ENCODE results near the gene AQP1. TPM values are rescaled to one million over a fixed set of nuclear protein-coding genes. Genes with fewer than 3 reads are reported as not detected.

The AQP1 gene
- total RNA-seq, 1 experiment from 2014 or later = 0.15 TPM

DNA sequence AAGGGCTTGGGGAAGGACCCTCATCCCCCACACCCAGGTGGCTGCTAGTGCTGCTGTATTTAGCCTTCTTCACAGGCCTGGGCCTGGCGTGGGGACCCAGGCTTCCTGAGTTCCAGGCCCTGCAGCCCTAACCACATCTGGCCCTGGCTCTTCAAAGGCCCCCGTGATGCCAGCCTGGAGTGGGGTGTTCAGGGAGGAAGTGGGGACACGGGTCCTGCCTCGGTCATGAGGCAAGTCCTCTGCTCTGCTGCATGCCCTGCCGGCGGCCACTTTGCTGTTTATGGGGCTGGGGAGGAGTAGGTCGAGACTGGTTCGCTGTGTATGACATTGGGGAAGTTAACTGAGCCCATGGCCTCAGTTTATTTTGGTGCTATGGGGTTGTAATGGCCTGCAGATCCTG, 8.5 kb upstream of the AQP1 start:
- H3K4me1 Mint-ChIP-seq = peaks cover 0 to 7% of the 10 kb centered on the region in 2 experiments; a peak in 2 of 4 replicates
- Histone ChIP-seq H2BK15ac (ENCODE audit: low read depth, low read length) (no peak overlapping the region), H2BK120ac (ENCODE audit: low read depth, low read length, poor library complexity, severe bottlenecking) (no peak overlapping the region), H3K4me1 (ENCODE audit: insufficient read depth, low read length) (no peaks in the 10 kb centered on the region), H3K18ac (ENCODE audit: insufficient read length, low read depth, low read length) (no peak overlapping the region), H3T11ph (ENCODE audit: low read length) (no peak overlapping the region), H2BK5ac (ENCODE audit: insufficient read length, low read length) (no peak overlapping the region), H3K23me2 (ENCODE audit: insufficient read length, low read depth, low read length, poor library complexity, severe bottlenecking) (no peaks in the 10 kb centered on the region), H3K79me2 (ENCODE audit: insufficient read depth, low read length) (no peaks in the 10 kb centered on the region), H4K8ac (replicated peaks; ENCODE audit: insufficient read length, low read depth, low read length) (no peak overlapping the region), H3K27me3 (ENCODE audit: insufficient read depth, low read length) (no peaks in the 10 kb centered on the region), H3K4me2 (ENCODE audit: insufficient read depth, insufficient read length, low read length) (no peak overlapping the region), H4K91ac (ENCODE audit: insufficient read length, low read depth, low read length) (no peak overlapping the region), H2BK12ac (ENCODE audit: insufficient read length, low read depth, low read length) (no peak overlapping the region), H3K4ac (ENCODE audit: low read depth, low read length) (no peak overlapping the region), H4K20me1 (ENCODE audit: control insufficient read depth, insufficient read depth, insufficient read length) (no peaks in the 10 kb centered on the region), H4K5ac (ENCODE audit: insufficient read length, low read depth, low read length) (no peak overlapping the region), H3K23ac (ENCODE audit: insufficient read length, low read depth, low read length) (no peak overlapping the region), H3K56ac (ENCODE audit: insufficient read length, low read depth, low read length) (no peak overlapping the region), H3K9ac (ENCODE audit: extremely low read depth, insufficient read length, low read length) (no peak overlapping the region), H2BK20ac (ENCODE audit: low read depth, low read length, poor library complexity, severe bottlenecking) (no peak overlapping the region), H3K79me1 (ENCODE audit: insufficient read depth, low read depth, low read length, poor library complexity, severe bottlenecking) (no peaks in the 10 kb centered on the region), H2AK5ac (ENCODE audit: insufficient read length, low read length) (no peak overlapping the region), H3K27ac (ENCODE audit: insufficient read length, low read depth, low read length) (no peak overlapping the region), H3K14ac (ENCODE audit: insufficient read depth, low read length) (no peak overlapping the region), H3K9me3 (ENCODE audit: control insufficient read depth, low read depth, low read length) (no peaks in the 10 kb centered on the region), H2AFZ (ENCODE audit: low read length) (no peak overlapping the region)
- TF ChIP-seq, protein P1, sequence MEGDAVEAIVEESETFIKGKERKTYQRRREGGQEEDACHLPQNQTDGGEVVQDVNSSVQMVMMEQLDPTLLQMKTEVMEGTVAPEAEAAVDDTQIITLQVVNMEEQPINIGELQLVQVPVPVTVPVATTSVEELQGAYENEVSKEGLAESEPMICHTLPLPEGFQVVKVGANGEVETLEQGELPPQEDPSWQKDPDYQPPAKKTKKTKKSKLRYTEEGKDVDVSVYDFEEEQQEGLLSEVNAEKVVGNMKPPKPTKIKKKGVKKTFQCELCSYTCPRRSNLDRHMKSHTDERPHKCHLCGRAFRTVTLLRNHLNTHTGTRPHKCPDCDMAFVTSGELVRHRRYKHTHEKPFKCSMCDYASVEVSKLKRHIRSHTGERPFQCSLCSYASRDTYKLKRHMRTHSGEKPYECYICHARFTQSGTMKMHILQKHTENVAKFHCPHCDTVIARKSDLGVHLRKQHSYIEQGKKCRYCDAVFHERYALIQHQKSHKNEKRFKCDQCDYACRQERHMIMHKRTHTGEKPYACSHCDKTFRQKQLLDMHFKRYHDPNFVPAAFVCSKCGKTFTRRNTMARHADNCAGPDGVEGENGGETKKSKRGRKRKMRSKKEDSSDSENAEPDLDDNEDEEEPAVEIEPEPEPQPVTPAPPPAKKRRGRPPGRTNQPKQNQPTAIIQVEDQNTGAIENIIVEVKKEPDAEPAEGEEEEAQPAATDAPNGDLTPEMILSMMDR (conservative IDR thresholded peaks at IDR 0.05) = no peak
- H3K27ac Mint-ChIP-seq = no peak overlapping the region
- H3K27me3 Mint-ChIP-seq (ENCODE audit: low read depth) = peaks cover 1% of the 10 kb centered on the region
- no peaks in the 10 kb centered on the region for H3K9me3 Mint-ChIP-seq
- DNase-seq = no peak
- H3K4me3 Mint-ChIP-seq = no peak overlapping the region; a peak in 1 of 5 replicates
- H3K36me3 Mint-ChIP-seq (ENCODE audit: insufficient read depth in 1 of 3, low read depth in 3 of 3) = no peaks in the 10 kb centered on the region; a peak in 1 of 7 replicates
- WGBS (ENCODE audit: extremely low coverage, insufficient read length, low lambda C conversion rate) = no CpG with 5 or more reads among the region's 8 CpGs

All from H9 (cell line).